ENCODE measurements around the gene RDH16. TPM values are rescaled to one million over a fixed set of nuclear protein-coding genes. Genes with fewer than 3 reads are reported as not detected.

RDH16 gene
- total and polyA plus RNA-seq, 2 experiments from 2014 or later: 0.52 to 0.66 TPM

DNA sequence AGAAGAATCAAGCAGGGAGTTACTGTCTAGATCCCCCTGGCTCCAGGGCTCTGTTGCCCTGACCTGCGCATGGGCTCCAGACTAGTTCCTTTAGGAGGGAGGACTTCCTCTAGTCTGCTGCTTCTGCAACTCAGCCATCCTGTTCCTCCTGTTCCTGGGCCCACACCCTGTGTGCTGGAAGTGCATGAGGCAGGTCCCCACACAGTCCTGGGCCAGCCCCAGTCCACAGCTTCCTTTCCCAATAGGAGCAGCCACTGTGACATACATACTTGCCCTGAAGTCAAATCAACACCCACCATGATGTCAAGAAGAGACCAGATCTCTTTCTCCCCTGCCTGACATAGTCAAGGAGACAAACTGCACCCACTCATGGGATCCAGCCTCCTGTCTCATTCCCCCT, 24.5 kb downstream of the RDH16 start:
- Mint-ChIP-seq H3K27ac (no peak overlapping the region), H3K4me3 (no peak overlapping the region), H3K9me3 (peaks cover 3% of the 10 kb centered on the region), H3K27me3 (ENCODE audit: insufficient read depth, low read depth, poor library complexity) (peaks cover 3% of the 10 kb centered on the region), H3K36me3 (ENCODE audit: low read depth) (no peaks in the 10 kb centered on the region), H3K4me1 (peaks cover 24% of the 10 kb centered on the region)
- Histone ChIP-seq H3K4me1 (ENCODE audit: insufficient read depth) (peaks cover 15% of the 10 kb centered on the region), H3K4me2 (no peak overlapping the region), H3K27me3 (ENCODE audit: insufficient read depth) (no peaks in the 10 kb centered on the region), H3K79me2 (replicated peaks; ENCODE audit: insufficient read depth) (no peaks in the 10 kb centered on the region), H3K9me2 (ENCODE audit: insufficient read depth) (no peaks in the 10 kb centered on the region), H4K20me1 (replicated peaks; ENCODE audit: insufficient read depth) (no peaks in the 10 kb centered on the region), H3F3A (replicated peaks; ENCODE audit: low read depth) (no peaks in the 10 kb centered on the region), H3K36me3 (ENCODE audit: insufficient read depth) (no peaks in the 10 kb centered on the region), H3K27ac (ENCODE audit: low read depth) (no peak overlapping the region), H2AFZ (peak overlapping the region; percentile 84; the same call in 1 of the 2 replicates), H3K4me3 (no peak overlapping the region)
- ATAC-seq (no peak), DNase-seq (ENCODE audit: low spot score) (no peak)
- no peak for TF ChIP-seq EZH2phosphoT487 (IDR thresholded peaks at IDR 0.05; ENCODE audit: unreplicated experiment)
- no peak for TF ChIP-seq CREB1 (CRISPR knock-in tag; IDR thresholded peaks at IDR 0.05; ENCODE audit: low read depth)

- Histone ChIP-seq H3K27me3 (ENCODE audit: insufficient read depth) (no peaks in the 10 kb centered on the region), H3K4me1 (ENCODE audit: insufficient read depth) (peaks cover 15% of the 10 kb centered on the region), H2AFZ (peak overlapping the region; percentile 84), H3K4me2 (peak overlapping the region; percentile 67), H3K9me2 (ENCODE audit: insufficient read depth) (peaks cover 4% of the 10 kb centered on the region), H3K4me3 (0 out of 2 replicates have a peak overlapping the region, but pooled peaks have one; percentile 10), H3F3A (replicated peaks; ENCODE audit: low read depth) (no peaks in the 10 kb centered on the region), H3K27ac (ENCODE audit: low read depth) (no peak overlapping the region), H3K79me2 (replicated peaks; ENCODE audit: insufficient read depth) (no peaks in the 10 kb centered on the region), H4K20me1 (replicated peaks; ENCODE audit: insufficient read depth) (no peaks in the 10 kb centered on the region), H3K36me3 (ENCODE audit: insufficient read depth) (no peaks in the 10 kb centered on the region)
- ATAC-seq (no peak), DNase-seq (ENCODE audit: low spot score) (no peak)
- H3K4me1 Mint-ChIP-seq: peaks cover 24% of the 10 kb centered on the region
- H3K4me3 Mint-ChIP-seq: no peak overlapping the region
- H3K27ac Mint-ChIP-seq: no peak overlapping the region
- peaks cover 3% of the 10 kb centered on the region for H3K9me3 Mint-ChIP-seq
- H3K27me3 Mint-ChIP-seq (ENCODE audit: insufficient read depth, low read depth, poor library complexity): peaks cover 3% of the 10 kb centered on the region
- no peaks in the 10 kb centered on the region for H3K36me3 Mint-ChIP-seq (ENCODE audit: low read depth)
- TF ChIP-seq POLR2AphosphoS5 (IDR thresholded peaks at IDR 0.05; ENCODE audit: low read depth): no peak
- TF ChIP-seq JUNB (IDR thresholded peaks at IDR 0.05; ENCODE audit: unreplicated experiment): no peak
- TF ChIP-seq ETS1 (IDR thresholded peaks at IDR 0.05): no peak
- TF ChIP-seq CREB1 (CRISPR knock-in tag; IDR thresholded peaks at IDR 0.05; ENCODE audit: low read depth): no peak
- TF ChIP-seq EZH2 (IDR thresholded peaks at IDR 0.05; ENCODE audit: low read depth, unreplicated experiment): no peak
- no peak for TF ChIP-seq EZH2phosphoT487 (IDR thresholded peaks at IDR 0.05; ENCODE audit: unreplicated experiment)
- TF ChIP-seq, protein P1, sequence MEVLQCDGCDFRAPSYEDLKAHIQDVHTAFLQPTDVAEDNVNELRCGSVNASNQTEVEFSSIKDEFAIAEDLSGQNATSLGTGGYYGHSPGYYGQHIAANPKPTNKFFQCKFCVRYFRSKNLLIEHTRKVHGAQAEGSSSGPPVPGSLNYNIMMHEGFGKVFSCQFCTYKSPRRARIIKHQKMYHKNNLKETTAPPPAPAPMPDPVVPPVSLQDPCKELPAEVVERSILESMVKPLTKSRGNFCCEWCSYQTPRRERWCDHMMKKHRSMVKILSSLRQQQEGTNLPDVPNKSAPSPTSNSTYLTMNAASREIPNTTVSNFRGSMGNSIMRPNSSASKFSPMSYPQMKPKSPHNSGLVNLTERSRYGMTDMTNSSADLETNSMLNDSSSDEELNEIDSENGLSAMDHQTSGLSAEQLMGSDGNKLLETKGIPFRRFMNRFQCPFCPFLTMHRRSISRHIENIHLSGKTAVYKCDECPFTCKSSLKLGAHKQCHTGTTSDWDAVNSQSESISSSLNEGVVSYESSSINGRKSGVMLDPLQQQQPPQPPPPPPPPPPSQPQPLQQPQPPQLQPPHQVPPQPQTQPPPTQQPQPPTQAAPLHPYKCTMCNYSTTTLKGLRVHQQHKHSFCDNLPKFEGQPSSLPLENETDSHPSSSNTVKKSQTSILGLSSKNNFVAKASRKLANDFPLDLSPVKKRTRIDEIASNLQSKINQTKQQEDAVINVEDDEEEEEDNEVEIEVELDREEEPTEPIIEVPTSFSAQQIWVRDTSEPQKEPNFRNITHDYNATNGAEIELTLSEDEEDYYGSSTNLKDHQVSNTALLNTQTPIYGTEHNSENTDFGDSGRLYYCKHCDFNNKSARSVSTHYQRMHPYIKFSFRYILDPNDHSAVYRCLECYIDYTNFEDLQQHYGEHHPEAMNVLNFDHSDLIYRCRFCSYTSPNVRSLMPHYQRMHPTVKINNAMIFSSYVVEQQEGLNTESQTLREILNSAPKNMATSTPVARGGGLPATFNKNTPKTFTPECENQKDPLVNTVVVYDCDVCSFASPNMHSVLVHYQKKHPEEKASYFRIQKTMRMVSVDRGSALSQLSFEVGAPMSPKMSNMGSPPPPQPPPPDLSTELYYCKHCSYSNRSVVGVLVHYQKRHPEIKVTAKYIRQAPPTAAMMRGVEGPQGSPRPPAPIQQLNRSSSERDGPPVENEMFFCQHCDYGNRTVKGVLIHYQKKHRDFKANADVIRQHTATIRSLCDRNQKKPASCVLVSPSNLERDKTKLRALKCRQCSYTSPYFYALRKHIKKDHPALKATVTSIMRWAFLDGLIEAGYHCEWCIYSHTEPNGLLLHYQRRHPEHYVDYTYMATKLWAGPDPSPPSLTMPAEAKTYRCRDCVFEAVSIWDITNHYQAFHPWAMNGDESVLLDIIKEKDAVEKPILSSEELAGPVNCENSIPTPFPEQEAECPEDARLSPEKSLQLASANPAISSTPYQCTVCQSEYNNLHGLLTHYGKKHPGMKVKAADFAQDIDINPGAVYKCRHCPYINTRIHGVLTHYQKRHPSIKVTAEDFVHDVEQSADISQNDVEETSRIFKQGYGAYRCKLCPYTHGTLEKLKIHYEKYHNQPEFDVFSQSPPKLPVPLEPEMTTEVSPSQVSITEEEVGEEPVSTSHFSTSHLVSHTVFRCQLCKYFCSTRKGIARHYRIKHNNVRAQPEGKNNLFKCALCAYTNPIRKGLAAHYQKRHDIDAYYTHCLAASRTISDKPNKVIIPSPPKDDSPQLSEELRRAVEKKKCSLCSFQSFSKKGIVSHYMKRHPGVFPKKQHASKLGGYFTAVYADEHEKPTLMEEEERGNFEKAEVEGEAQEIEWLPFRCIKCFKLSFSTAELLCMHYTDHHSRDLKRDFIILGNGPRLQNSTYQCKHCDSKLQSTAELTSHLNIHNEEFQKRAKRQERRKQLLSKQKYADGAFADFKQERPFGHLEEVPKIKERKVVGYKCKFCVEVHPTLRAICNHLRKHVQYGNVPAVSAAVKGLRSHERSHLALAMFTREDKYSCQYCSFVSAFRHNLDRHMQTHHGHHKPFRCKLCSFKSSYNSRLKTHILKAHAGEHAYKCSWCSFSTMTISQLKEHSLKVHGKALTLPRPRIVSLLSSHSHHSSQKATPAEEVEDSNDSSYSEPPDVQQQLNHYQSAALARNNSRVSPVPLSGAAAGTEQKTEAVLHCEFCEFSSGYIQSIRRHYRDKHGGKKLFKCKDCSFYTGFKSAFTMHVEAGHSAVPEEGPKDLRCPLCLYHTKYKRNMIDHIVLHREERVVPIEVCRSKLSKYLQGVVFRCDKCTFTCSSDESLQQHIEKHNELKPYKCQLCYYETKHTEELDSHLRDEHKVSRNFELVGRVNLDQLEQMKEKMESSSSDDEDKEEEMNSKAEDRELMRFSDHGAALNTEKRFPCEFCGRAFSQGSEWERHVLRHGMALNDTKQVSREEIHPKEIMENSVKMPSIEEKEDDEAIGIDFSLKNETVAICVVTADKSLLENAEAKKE (CRISPR knock-in tag; IDR thresholded peaks at IDR 0.05): no peak
- TF ChIP-seq CTCF (conservative IDR thresholded peaks at IDR 0.05; ENCODE audit: low read depth in 2 of 2): no peak
- TF ChIP-seq STAT1 (IDR thresholded peaks at IDR 0.05; ENCODE audit: unreplicated experiment): no peak
- no peak for TF ChIP-seq NANOG (IDR thresholded peaks at IDR 0.05; ENCODE audit: borderline replicate concordance)
- no peak for TF ChIP-seq ZNF331 (CRISPR knock-in tag; IDR thresholded peaks at IDR 0.05; ENCODE audit: low read depth)
These were observed 25.3 kb downstream of the RDH16 start for GRCh38 chr12:56932146-56932545.

Data from GM23338 (cell line).